Frontal cortex (tissue), 4 donors: ENCODE measurements around the gene MED25. TPM values are rescaled to one million over a fixed set of nuclear protein-coding genes. Genes with fewer than 3 reads are reported as not detected.

Experiments used
- DNase-seq, 2 donors: peaks; one replicate each; pipeline ENCODE4 v3.0.0; 2012; ENCODE audit warnings: low spot score in 2 of 2
- FAIRE-seq: peaks from 2 replicates; lab custom pipeline; 2012; peaks lifted over from hg19 to GRCh38; lab: Jason Lieb, UNC
- total RNA-seq: library from RNA; depleted of rRNA; stranded (reverse); fragments of >200 nt; gene quantifications from one replicate; pipeline ENCODE4 v1.2.3, GENCODE V29; 2014
- donor health status: control.
- donor health status: control.
- donor health status: control.

The MED25 gene
- total RNA-seq, 1 donor from 2014 or later, result 14.3 TPM

DNA sequence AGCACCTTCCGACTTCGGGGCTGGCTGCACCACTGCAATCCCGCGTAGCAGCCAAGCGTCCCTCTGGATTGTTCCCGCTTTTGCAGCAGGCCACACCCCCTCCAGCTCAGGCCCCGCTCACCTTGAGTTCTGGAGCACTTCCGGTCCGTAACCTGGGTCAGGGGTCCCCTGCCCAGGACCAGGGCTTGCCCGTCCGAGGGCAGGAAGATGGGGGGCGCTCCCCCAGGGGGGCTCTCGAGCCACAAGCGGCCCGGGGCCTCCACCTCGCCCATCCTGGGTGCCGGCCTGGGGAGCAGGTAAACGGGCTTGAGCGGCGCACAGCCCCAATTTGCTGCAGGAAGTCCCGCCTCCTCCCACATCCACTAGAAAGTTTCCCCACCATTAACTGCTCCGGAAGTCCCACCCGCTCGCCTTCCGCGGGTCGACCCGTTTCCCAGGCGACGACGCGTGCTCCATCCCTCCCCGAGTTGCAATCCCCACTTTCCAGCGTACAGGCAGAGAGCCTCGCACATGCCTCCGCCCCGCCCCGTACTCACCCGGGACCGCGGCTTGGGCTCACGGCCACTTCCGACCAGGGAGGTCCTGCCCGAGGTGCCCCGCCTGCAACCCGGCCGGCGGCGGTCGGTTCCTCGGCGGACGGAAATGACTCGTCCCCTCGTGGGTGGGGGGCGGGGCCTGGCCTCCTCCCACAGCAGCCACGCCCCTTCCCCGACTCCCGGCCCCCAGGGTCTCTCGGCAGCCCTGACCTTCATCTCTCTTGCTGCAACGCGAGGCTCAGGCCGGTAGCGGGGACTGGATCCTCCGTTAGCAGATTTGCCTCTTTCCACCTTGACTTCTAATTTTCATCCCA is 49.1 kb downstream of the MED25 start, which contains the start of gene PNKP:
Gene PNKP (minus strand): TSS at position 644 of the 850 bp plus-strand sequence. CDS start 372 bp downstream, at position 272.
- FAIRE-seq (no peak), DNase-seq (peak; percentile 92)

DNA sequence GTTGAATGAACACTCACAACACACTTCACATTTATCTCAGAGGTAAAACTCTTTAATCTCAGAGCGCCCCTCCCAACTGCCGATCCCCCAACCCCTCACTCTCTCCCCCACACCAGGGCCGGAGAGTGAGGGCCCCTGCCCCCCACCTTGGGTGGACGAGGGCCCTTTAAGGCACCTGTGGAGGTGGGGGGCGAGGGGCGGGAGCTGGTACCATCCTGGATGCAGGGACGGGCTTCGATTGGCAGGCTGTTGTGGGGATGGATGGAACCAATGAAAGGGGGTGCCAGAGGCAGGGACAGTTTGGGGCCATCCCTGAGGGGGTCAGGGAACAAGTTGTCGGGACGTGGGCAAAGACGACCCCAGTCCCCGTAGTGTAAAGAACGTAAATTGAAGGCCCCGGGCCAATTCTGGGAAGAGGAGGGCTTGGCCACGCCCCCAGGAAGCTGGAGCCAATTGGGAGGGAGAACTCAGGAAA is 51.0 kb downstream of the MED25 start:
- no peak for FAIRE-seq
- DNase-seq, result no peak

DNA sequence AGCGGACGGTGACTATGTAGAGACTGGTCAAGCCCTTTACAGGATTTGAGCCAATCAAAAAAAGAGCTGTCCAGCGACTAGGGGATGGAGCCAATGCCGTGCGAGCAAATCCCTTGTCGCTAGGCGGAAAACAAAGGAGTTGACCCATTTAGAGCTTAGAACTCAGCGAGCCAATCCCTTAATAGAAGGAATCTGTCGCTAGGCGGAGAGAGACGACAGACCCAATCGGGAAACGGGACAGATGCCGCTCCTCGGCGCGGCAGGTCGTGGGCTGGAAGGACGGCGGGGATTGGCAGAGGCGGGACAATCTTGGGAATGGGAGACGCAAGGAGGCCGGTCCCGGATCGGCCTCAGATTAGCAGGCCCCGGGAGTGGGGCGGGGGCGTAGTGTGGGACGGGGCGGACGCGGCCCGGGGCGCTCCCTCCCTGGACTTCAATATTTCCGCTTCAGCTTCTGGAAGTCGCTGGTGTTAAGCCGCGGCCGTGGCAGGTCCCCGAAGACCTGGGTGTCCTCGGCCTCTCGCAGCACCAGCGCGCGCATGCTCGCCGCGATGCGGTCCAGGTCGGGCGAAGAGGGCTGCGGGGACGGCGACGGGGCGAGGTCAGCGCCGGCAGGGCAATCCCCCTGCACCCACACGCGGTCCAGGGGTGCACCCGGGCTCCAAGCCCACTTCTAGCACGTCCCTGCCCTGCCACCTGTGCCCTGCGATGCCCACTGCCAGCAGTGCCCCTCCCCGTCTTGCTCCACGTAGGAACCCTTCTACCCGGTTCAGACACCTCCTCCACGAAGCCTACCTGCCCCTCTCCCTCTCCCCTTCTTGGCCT is 51.6 kb downstream of the MED25 start:
- FAIRE-seq (peak; percentile 99), DNase-seq (peak; percentile 92)

DNA sequence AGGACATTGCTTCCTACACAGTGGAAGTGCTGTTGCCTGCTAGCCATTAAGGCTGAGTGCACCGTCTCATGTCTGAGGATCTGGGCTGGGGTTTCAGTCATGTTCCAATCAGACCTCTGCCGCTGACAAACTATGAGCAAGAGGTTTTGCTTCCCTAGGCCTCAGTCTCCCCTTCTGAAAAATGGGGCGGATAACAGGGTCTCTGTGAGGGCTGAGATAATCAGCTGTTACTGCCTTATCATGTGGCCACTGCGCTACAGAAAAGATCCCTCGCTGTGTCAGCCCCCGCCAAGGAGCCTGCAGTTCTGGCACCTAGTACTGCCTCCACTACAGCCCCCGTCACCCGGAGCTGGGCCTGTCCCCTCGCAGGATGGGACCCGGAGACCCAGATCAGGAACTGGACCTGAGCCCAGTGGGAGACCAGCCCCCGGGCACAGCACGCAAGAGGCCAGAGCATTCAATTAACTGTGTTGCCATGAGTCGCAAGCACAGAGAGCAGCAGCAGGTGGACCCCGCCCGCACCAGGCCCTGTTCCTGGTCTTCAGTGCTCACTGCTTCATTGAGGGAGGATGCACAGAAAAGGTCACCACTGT is 52.3 kb downstream of the MED25 start:
- FAIRE-seq (no peak), DNase-seq (no peak)

DNA sequence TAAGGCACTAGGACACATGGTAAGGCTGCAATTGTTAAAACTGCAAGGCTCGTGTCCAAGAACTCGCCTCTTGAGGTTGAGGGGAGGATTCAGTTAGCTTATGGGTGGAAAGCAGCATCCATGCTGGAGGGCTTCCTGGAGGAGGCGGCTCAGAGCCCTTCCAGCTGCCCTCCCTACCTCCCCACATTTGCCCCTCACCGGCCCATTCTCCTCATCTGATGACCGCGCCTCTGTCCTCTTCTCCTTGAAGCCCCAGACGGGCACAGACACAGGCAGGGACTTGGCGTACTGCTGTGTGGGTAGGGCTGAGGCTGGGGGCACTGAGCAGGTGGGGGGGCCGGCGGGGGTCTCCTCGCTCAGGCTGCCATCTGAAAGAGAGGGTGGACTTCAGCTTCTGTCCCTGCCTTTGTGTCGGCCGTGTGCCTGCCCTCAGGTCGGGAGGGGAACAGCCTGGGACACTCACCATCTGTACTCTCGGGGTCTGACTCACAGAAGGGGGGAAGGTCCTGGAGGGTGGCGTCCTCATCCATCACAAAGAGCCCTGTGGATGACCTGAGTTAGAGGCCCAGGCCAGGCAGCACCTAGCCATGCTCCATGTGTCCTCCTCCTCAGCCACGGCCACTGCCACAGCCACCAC is 53.4 kb downstream of the MED25 start:
- DNase-seq, result no peak
- FAIRE-seq, result no peak

DNA sequence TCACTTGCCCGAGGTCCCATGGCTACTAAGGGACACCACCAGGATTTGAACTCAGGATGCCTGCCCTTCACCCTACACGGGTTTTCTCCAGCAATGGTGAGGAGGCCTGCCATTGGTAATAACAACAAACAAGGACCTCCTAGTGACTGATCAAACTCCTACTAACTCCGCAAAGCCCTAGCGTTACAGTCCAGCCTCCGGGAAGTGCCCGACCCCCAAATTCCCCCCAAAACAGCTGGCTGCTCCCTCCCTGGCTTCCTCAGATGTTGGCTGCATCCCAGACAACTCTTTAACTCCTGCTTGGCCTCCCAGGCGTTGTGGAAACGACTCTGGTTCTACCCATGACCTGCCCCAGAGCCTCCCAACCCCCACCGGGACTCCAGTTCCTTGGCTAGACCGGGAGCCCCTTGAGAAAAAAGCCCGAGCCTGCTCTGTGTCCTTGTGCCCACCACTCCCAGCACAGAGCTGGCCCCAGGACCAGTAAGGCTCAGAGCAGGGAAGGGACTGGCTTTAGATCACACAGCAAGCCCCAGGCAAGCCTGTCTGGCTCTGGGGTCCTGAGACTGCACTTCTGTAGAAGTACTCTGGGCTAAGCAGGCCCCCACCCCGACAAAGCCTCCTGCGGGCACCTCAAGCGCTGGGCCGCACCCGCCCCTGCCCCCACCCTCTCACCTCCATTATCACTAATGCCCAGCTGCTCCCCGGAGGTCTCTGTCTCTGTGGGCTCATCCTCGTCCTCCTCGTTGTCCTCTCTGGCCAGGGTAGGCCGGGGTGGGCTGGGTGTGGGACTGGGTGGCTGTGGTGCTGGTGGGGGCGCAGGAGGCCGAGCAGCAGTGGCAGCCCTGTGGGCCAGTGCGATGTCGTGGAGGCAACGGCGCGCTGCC is 54.4 kb downstream of the MED25 start:
- FAIRE-seq, result no peak

DNA sequence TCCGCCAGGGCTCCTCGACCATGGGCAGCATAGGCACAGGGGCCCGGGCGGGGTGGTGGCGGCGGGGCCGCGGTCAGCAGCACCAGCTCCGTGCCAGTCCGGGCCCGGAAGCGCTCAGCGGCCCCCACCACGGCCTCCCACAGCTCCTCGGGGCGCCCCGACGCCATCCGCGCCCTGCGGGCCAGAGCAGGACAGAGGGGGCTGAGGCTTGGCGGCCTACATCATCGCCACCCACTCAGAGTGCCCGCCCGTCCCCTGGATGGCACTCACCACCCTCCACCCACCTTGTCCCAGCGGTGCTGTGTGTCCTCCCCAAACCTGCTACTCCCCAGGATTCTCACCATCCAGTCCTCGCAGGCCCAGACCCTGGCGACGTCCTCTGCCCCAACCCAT is 55.0 kb downstream of the MED25 start:
- DNase-seq (no peak), FAIRE-seq (no peak)

More for the DNA sequence above, 54.4 kb downstream of the MED25 start:
- DNase-seq, result no peak

DNA sequence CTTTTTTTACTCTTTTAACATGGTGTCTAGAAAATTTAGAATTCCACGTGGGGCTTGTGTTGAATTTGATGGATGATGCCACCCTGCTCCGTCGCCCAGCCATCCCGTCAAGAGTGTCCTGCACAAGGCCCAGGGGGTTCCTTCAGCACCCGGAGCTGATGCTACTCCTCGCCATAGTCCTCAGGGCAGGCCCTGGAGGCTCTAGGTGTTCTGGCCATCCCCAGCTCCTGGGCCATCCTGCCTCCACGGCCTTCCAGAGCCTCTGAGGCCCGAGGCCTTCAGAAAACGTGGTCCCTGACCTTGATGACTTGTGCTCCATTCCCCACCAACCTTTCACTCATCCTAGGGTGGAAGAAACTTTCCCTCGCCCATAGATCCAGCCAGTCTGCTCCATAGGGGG is 55.7 kb downstream of the MED25 start:
- DNase-seq, result no peak
- FAIRE-seq, result no peak

DNA sequence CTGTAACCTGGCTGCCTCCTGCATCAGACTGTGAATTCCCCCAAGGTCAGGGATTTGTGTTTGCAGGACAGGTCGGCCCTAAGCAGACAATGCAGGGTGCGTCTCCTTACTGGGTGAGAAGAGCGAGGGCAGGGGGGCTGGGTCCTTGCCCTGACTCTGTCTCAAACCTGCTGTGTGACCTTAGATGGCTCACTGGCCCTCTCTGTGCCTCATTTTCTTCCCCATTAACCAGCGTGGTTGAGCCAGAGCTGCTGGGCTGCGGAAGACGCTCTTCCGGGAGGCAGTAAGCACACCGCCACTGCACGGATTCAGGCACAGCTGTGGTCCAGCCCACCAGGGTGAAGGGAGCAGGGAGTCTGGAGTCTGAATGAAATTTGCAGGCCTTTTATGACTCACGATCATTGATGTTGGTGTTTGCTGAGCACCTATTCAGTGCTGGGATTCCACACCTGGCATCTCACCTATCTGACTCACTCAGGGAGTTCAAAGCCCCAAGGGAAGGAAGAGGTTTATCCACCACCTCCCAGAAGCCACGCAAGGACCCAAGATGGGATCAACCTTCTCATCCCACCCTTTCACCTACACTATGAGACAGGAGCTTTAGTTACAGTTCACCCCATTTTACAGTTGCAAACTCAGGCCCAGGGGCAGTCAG is 56.5 kb downstream of the MED25 start:
- DNase-seq, result no peak
- no peak for FAIRE-seq

DNA sequence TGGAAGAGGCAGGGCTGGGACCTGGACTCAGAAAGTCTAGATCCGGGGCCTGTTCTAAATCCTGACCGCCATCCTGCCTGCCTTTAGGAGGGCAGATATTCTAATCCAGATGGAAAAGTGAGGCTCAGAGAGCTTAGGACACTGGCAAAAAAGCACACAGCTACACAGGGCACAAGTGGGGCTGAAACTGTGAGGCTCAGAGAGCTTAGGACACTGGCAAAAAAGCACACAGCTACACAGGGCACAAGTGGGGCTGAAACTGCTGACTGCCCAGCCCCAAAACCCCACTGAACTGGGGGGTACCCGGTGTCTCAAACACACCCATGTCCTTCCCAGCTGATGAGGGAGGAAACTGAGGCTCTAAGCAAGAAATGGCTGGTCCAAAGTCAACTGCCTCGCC is 57.1 kb downstream of the MED25 start:
- FAIRE-seq (no peak), DNase-seq (no peak)

DNA sequence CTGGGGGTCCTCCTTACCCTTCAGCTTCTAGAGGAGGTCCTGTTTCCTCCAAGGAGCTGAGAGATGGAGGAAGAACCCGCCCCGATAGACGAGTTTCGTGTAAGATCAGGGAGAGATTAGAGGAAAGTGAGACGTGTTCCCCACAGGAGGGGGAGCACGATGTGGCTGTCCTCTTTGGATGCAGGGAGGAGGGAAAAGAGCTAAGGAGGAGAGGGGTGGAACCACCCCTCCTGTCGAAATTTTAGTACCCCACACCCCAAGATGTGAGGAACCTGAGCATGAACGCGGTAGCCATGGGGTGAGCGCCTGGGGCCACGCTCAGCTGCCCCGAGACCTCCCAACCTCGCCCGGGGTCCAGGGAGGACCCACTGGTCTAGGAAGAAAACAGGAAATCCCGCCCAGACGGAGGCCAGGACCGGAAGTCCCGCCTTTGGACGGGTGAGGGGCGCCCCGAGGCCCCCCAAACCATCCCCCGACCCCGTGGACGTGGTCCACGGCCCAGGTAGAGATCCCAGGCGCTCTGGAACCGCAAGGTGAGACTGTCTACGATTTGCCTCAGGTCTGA is 57.9 kb downstream of the MED25 start:
- DNase-seq (no peak), FAIRE-seq (no peak)

DNA sequence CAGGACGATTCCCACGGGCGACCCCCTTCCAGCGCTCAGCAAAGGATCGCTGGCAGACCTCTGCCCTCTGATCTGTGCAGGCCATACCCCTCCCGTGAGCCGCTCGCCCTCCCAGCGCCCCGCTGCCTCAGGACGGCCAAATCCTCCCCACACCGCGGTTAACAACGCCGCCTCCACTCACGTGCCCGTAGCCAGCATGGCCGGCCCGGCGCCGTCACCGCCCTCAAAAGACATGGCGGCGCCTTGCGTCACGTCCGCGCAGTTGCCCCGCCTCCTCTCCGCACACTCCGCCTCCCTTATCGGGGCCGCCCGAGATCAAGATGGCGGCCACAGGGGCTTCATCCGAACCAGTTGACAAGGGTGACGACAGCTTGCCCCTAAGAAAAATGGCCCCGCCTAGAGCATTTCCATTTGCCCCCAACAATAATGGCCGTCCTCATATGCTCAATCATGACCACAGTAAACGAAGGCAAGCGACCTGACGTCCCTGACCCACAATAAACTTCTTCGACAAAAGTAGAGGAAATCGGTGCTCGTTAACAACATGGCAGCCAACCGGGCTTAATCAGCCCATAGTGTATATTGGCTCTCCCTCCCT is 58.4 kb downstream of the MED25 start:
- FAIRE-seq, result peak; percentile 76

DNA sequence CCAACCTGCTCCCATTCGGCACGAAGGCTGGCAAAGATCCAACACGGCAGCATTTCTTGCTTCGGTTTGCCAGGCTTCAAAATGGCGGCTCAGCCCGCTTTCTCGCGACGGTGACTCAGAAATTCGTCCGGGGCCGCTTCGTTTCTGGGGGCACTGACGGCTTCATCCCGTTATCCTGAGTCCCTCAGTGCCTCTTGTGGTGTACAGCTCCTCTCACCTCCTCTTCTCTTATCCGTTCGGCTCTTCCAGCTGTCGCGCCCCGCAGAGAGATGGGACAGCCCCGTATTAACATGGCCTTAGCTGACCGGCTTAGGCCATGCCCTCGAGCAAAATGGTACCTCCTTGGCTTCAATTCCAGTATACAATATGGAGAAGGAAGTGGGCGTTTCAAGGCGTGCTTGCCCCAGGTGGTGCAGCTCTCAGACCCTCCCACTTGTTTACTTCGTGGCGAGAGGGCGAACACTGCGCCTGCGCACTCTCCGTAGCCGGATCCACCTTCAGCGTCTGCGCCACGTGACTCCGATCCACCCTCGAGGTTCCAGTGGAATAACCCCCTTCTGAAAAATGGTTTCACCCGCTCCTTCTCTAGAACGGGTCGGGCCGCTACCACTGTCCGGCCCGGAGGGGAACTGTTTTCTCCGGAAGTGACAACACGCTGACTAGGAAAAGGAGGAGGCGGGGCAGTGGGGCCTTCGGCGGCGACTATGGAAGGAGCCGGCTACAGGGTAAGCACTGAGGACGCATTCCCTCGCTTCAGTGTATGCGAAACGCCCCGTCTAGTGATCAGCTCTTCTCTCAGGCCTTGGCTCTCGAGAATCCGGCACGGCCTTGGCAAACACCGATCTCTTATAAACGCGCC is 59.2 kb downstream of the MED25 start, which contains the start of the genes AKT1S1 and TBC1D17:
Gene AKT1S1 (minus strand): TSS at position 336 of the 859 bp plus-strand sequence. CDS start 4,060 bp downstream, outside the sequence.
Gene TBC1D17 (plus strand): TSS at position 683 of the 859 bp plus-strand sequence. CDS start 22 bp downstream, at position 705.
- peak; percentile 98 for FAIRE-seq
- DNase-seq, result peak; percentile 94 to 96

More for the DNA sequence above, 58.4 kb downstream of the MED25 start:
- DNase-seq, result peak; percentile 88 to 92

DNA sequence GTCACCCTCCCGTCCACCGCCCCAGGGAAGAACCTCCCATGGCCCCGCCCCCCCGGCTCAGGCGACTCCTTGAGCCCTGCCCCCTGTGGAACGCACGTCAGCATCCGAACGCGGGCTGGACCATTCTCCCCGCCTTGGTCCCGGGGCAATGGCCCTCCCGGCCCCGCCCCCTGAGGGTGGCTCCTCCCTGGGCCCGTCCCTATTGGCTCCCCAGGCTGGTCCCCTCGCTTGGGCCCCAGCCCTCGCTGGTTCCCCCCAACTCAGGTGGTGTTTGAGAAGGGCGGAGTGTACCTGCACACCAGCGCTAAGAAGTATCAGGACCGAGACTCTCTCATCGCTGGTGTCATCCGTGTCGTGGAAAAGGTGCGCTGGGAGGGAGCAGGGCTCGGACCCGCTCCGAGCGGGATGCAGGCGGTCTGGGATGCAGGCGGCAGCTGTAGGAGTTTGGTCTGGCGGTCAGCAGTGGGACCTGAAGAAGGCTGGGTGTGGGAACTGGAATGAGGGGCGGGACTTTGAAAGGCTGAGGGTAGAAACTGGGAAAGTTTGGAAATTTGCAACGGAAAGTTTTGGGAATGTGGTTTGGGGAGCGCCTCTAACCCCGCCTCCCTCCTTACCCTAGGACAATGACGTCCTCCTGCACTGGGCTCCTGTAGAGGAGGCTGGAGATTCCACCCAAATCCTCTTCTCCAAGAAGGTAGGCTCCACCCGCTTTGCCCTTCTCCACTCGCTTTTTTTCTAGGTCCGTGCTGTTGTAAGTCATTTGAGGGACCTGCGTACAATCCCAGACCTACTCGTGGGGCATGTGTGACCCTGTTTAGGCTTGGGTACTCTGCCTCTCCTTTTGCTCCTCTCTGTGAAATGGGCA is 60.0 kb downstream of the MED25 start:
- DNase-seq (peak; percentile 95 to 98), FAIRE-seq (no peak)

DNA sequence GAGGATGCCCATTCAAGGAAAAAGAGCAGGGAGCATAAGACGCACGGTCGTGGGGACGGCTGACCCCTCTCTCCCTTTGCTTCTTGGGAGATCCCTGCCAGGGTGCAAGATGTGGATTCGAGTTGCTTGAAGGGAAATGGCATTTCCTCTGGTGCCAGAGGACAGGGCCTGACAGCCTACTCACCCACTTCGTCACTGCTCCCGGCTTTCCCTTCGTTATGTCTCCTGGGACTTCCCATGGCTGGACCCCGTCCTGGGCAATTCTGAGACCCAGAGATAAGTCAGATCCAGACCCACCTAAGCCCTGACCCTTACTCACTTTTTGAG is 60.6 kb downstream of the MED25 start:
- FAIRE-seq (no peak), DNase-seq (no peak)
